Activated naive CD4-positive, alpha-beta T cell treated with anti-CD3 and anti-CD28 coated beads, Interleukin-2, amount 50 U/mL, for 24 hours (primary cell): ENCODE data around the gene GLP2R.

Experiments used
- H3K27ac Mint-ChIP-seq: one replicate; pipeline ENCODE4 v1.8.0; 2021; ENCODE audit warnings: mild to moderate bottlenecking, mixed read lengths
- H3K27me3 Mint-ChIP-seq: one replicate; pipeline ENCODE4 v1.8.0; 2021; ENCODE audit warnings: mixed read lengths
- H3K36me3 Mint-ChIP-seq: one replicate; pipeline ENCODE4 v1.8.0; 2021; ENCODE audit warnings: mixed read lengths
- H3K4me1 Mint-ChIP-seq: one replicate; pipeline ENCODE4 v1.8.0; 2021; ENCODE audit warnings: mixed read lengths
- H3K4me3 Mint-ChIP-seq: one replicate; pipeline ENCODE4 v1.8.0; 2021; ENCODE audit warnings: mild to moderate bottlenecking, mixed read lengths
- H3K9me3 Mint-ChIP-seq: one replicate; pipeline ENCODE4 v1.8.0; 2021; ENCODE audit warnings: mixed read lengths

Gene GLP2R

DNA sequence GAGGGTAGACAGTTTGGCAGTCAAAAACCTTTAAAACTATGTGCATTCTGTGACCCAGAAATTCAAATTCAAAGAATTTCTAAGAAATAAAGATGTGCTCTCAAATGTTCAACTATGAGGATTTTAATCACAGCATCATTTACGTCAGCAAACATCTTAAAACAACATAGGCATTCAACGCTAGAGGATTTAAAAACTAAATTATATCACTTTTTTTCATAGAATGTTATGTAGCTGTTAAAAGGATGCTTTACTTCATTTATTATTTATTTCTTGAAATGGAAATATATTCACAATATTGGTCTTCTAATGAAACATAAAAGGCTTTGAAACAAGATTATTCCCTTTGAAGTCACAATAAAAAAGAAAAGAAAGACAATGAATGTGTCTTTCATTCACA is 3.6 kb downstream of the GLP2R start:
- Mint-ChIP-seq H3K27me3 (peaks cover 6% of the 10 kb centered on the region), H3K27ac (no peak overlapping the region), H3K4me3 (no peak overlapping the region), H3K9me3 (no peaks in the 10 kb centered on the region), H3K36me3 (no peaks in the 10 kb centered on the region), H3K4me1 (no peaks in the 10 kb centered on the region)

DNA sequence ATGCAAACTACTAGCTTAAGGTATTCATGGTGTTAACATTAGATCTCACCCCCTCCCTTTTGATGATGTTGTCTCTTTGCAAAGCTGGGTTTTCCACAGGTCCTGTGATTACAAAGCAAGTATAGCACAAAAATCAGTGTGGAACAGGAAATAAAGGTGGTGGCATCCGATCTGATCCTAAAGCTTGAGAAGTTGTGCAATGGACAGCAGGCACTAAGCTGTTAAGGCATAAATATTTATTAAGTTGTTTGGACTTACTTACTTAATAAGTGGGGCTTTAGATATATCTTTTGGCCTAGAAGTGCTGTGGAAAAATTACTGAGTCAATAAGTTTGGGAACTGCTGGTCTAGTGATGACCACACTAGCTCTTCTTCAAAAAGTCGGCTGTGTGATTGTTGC is 5.0 kb downstream of the GLP2R start:
- H3K27ac Mint-ChIP-seq, result no peak overlapping the region

DNA sequence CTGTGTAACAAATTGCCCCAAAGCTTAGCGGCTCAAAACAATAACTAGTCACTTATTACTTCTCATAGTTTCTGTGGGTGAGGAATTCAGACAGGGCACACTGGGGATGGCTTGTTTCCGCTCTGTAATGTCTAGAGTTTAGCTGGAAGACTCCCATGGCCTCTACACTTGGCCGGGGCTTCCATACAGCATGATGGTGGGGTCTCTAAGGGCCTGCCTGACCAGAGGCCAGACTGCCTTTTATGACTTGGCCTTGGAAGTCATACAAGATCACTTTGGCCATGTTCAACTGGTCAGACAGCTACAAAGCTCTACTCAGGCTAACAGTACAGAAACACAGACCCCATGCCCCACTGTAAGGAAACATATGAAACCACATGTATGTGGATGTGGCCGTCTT is 8.2 kb downstream of the GLP2R start:
- H3K36me3 Mint-ChIP-seq, result no peaks in the 10 kb centered on the region
- H3K27me3 Mint-ChIP-seq, result peaks cover 2% of the 10 kb centered on the region
- no peaks in the 10 kb centered on the region for H3K9me3 Mint-ChIP-seq
- H3K4me1 Mint-ChIP-seq, result no peaks in the 10 kb centered on the region
- H3K27ac Mint-ChIP-seq, result no peak overlapping the region
- H3K4me3 Mint-ChIP-seq, result no peak overlapping the region

More for the DNA sequence above, 5.0 kb downstream of the GLP2R start:
- Mint-ChIP-seq H3K4me1 (no peaks in the 10 kb centered on the region), H3K4me3 (no peak overlapping the region), H3K9me3 (no peaks in the 10 kb centered on the region), H3K27me3 (peaks cover 5% of the 10 kb centered on the region), H3K36me3 (no peaks in the 10 kb centered on the region)

DNA sequence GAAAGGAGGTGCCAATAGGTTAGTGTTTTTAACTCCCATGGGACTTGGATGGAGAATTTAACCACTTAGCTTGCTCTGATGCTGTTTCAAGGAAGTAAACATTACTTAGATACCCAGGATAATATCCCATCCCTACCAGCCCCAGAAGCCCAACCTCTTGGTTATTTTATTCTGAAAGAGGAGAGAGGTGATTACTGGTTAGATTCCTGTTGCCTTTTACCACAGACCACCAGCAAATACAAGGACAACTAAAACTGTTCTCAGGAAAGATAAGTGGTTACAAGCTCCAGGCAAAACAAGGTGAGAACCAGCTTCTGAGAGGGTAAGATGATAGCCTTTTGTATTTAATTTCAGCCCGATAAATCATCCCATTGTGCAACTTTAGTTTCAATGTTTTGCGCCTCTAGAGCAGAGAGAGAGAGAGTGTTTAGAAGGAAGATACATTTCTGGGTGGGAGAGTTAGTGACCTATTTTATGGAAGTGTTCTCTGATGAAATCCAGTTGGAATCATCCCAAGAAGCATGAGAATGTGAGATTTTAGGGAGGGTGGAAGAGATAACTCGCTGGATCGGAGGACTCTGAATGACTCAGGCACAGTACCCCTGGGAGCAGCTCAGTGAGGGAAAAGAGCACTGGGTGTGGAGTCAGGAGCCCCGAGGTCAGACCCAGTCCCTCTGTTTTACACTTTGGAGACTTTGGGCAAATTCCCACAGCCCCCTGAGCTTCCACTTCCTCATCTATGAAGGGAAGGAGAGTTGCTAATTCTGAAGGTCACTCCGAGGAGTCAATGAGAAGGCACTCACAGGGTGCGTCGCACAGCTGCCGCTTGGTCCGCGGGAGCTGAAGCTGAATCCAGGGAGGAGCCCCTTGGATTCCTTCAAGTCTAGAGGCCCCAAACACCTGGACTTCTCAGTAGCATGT is 12.1 kb downstream of the GLP2R start:
- Mint-ChIP-seq H3K27ac (no peak overlapping the region), H3K4me3 (no peak overlapping the region), H3K4me1 (no peaks in the 10 kb centered on the region), H3K9me3 (no peaks in the 10 kb centered on the region), H3K36me3 (no peaks in the 10 kb centered on the region), H3K27me3 (peaks cover 5% of the 10 kb centered on the region)

DNA sequence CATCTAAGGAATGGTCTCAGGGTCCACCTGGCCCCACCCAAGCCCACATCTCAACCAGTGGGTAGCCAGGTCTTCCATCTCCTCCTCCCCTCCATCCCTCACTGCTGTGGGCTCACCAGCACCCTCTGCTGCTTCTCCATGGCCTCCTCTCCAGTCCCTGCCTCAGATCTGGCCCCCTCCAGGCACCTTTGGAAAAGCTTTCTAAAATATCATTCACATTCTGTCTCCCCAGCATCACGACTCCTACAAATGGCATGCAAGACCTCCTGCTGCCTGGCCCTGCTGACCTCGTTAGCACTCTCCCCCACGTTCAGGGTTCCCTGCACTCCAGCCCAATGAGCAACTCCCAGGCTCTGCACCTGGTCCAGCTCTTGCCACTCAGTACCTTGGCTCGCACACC is 13.7 kb downstream of the GLP2R start:
- Mint-ChIP-seq H3K27me3 (peaks cover 4% of the 10 kb centered on the region), H3K4me3 (no peak overlapping the region), H3K27ac (no peak overlapping the region), H3K4me1 (no peaks in the 10 kb centered on the region), H3K36me3 (no peaks in the 10 kb centered on the region), H3K9me3 (no peaks in the 10 kb centered on the region)

DNA sequence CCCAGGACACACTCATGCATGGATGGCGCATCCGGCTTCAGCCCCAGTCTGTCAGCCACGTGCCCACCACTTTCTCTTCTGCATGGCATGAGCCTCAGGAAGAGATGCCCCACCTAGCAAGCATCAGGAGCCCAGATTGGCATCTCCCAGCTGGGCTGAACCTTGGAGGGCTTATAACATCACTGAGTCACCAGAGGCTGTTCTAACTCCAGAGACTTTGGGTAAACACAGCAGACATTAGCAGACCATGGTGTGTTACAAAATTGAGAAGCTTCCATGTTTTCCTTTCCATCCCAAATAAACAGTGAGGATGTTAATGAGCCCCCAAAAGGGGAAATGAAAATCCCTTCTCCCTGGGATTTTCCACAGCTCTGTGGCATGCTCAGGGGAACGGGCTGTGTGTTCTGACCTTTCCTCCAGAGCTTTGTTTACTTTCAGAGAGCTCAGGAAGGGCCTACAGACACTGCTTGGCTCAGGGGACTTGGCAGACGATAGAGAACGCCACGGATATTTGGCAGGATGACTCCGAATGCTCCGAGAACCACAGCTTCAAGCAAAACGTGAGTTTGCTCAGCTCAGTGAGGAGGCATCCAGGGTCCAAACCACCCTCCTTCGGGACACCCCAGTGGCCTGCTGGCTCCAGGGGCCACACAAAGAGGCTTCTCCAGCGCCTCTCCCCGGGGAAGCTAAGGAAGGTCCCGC is 16.5 kb downstream of the GLP2R start:
- Mint-ChIP-seq H3K27me3 (peaks cover 5% of the 10 kb centered on the region), H3K9me3 (no peaks in the 10 kb centered on the region), H3K27ac (no peak overlapping the region)

DNA sequence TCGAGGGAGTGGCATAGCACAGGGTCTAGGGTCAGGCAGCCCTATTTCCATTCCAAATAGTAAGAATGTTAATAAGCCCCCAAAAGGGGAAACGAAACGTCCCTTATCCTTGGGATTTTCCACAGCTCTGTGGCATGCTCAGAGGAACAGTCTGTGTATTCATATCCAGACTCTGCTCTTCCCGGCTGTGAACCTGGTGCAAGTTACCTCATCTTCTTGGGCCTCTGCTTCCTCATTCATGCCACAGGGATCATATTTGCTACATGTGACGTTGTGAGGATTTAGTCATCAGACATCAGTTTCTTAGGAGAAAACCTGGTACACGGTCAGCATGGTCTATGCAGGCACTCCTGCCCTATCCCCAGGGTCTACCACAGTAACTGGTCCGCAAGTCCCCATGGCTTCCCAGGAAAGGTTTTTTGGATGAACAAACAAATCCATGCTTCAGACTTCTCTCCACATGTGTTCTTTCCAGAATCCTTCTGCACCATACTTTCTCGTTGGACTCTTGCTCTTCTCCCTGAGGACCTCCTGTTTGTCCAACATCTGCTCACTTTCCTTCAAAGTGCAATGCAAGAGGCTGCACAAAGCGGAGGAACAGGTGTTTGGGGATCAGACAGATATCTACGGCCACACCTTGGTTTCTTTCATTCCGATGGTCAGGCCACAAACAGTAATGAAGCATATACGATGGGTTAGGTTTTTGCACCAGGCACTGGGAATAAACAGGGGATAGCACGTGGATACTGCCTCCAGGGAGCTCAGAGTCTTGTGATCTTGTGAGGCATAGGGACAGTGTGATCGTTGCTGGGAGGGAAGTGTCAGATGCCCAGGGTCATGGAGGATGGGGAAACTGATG is 17.7 kb downstream of the GLP2R start:
- no peaks in the 10 kb centered on the region for H3K9me3 Mint-ChIP-seq
- H3K36me3 Mint-ChIP-seq, result no peaks in the 10 kb centered on the region
- H3K27me3 Mint-ChIP-seq, result peaks cover 5% of the 10 kb centered on the region
- no peak overlapping the region for H3K4me3 Mint-ChIP-seq
- no peak overlapping the region for H3K27ac Mint-ChIP-seq
- no peaks in the 10 kb centered on the region for H3K4me1 Mint-ChIP-seq

More for the DNA sequence above, 16.5 kb downstream of the GLP2R start:
- Mint-ChIP-seq H3K4me1 (no peaks in the 10 kb centered on the region), H3K4me3 (no peak overlapping the region), H3K36me3 (no peaks in the 10 kb centered on the region)

DNA sequence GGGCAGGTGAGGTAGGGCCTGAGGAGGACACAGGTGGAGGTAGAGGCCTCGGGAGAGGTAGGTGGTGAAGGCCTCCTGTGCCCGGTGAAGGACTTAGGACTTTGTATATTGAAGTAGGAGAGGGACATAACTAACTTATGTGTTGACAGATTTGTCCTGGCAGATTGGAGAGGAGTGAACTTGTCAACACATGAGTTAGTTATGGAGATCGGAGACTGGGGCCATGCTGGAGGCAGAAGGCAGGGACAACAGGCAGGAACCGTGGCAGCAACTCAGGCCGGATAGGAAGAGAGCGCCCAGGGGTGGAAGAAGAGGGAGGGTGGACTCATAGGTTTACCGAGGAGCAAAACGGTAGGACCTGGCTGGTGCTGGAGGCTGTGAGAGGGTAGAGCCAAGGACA is 18.4 kb downstream of the GLP2R start:
- Mint-ChIP-seq H3K4me1 (no peaks in the 10 kb centered on the region), H3K36me3 (no peaks in the 10 kb centered on the region), H3K4me3 (no peak overlapping the region), H3K9me3 (no peaks in the 10 kb centered on the region), H3K27me3 (peaks cover 5% of the 10 kb centered on the region), H3K27ac (no peak overlapping the region)

DNA sequence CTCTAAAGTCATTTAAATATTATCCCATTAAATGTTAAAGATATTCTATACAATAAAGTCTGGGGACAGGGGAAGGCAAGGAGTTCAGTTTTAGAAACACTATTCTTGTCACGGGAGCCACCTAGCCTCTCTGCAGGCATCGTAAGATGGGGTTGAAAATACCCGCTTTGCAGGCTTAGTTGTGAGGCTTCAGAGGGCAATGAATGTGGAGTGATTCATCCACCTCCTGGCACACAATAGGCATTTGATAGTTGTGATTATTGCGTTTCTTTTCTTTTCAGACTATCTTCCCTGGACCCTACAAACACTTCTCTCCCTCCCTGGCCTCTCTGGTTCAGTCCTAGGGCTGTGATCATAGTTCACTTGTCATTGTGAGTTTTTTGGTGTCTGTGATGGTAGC is 19.6 kb downstream of the GLP2R start:
- Mint-ChIP-seq H3K36me3 (no peaks in the 10 kb centered on the region), H3K27ac (no peak overlapping the region), H3K4me1 (no peaks in the 10 kb centered on the region), H3K4me3 (no peak overlapping the region), H3K9me3 (no peaks in the 10 kb centered on the region), H3K27me3 (peaks cover 5% of the 10 kb centered on the region)

DNA sequence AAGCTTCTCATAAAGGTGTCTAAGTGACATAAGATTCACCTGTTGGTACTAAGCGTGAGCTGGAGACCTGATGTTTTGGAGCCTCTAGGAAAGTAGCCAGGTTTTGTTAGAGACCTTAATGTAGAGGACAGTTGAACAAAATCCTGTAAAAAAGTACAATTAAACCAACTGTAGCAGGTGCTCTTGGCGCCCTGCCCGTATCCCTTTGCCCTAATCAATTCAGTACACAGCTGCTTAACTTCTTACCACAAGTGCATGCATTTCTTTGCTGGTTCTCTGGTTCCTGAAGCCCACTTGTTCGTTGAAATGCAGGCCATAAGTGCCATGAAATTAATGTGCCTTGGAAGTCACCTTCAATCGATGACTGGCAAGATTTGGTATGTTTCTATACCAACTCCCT is 24.4 kb downstream of the GLP2R start:
- no peaks in the 10 kb centered on the region for H3K36me3 Mint-ChIP-seq
- H3K27me3 Mint-ChIP-seq, result peaks cover 4% of the 10 kb centered on the region
- no peaks in the 10 kb centered on the region for H3K9me3 Mint-ChIP-seq

DNA sequence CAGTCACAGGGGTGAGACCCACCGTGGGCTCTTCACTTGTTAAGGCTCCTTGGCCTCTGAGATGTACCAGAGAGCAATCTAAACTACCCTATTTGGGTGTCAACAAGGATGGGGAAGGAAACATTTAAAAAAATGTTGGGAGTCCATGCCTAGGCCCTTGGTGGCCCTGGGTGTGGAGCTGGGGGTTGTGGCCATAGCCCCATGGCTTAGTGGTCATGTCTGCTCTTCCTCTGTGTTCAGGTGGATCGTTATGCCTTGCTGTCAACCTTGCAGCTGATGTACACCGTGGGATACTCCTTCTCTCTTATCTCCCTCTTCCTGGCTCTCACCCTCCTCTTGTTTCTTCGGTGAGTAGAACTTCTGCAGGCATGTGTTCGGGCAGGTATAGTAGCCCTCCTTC is 28.5 kb downstream of the GLP2R start:
- no peaks in the 10 kb centered on the region for H3K36me3 Mint-ChIP-seq
- H3K4me3 Mint-ChIP-seq, result no peak overlapping the region

More for the DNA sequence above, 24.4 kb downstream of the GLP2R start:
- H3K27ac Mint-ChIP-seq, result no peak overlapping the region
- H3K4me1 Mint-ChIP-seq, result no peaks in the 10 kb centered on the region
- H3K4me3 Mint-ChIP-seq, result no peak overlapping the region

DNA sequence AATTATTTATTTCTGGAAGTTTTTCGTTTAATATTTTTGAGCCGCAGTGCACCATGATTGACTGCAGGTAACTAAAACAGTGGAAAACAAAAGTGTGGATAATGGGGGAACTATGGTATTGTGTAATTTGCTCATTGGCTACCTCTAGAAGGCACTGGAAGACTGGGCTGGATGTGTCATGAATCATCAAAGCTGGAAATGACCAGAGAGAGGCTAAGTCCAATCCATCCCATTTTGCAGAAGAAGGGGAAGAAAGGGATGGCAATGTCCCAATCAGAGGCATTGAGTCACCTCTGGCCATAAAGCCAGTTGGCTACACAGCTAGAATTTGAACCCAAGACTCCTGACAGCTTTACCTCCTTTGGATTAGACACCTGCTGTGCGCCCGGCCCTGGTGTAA is 29.3 kb downstream of the GLP2R start:
- no peak overlapping the region for H3K4me3 Mint-ChIP-seq

More for the DNA sequence above, 28.5 kb downstream of the GLP2R start:
- Mint-ChIP-seq H3K4me1 (no peaks in the 10 kb centered on the region), H3K27ac (no peak overlapping the region), H3K9me3 (peaks cover 5% of the 10 kb centered on the region), H3K27me3 (peaks cover 3% of the 10 kb centered on the region)

DNA sequence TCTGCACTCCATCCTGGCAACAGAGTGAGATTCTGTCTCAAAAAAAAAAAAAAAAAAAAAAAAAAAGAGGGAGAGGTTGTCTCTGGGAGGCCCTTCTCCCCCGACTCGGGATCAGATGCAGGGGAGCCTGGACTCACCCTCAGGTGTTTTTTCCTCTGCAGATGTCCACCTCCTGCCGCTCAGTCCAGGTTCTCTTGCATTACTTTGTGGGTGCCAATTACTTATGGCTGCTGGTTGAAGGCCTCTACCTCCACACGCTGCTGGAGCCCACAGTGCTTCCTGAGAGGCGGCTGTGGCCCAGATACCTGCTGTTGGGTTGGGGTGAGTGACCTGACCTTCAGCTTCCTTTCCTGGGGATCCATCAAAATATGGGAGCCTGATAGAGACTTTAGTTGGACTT is 34.1 kb downstream of the GLP2R start:
- Mint-ChIP-seq H3K4me1 (no peaks in the 10 kb centered on the region), H3K36me3 (no peaks in the 10 kb centered on the region), H3K27ac (no peak overlapping the region), H3K27me3 (no peaks in the 10 kb centered on the region), H3K9me3 (peaks cover 11% of the 10 kb centered on the region), H3K4me3 (no peak overlapping the region)

More for the DNA sequence above, 29.3 kb downstream of the GLP2R start:
- no peaks in the 10 kb centered on the region for H3K4me1 Mint-ChIP-seq
- no peaks in the 10 kb centered on the region for H3K36me3 Mint-ChIP-seq
- H3K27me3 Mint-ChIP-seq, result peaks cover 3% of the 10 kb centered on the region
- H3K9me3 Mint-ChIP-seq, result peaks cover 5% of the 10 kb centered on the region
- H3K27ac Mint-ChIP-seq, result no peak overlapping the region

DNA sequence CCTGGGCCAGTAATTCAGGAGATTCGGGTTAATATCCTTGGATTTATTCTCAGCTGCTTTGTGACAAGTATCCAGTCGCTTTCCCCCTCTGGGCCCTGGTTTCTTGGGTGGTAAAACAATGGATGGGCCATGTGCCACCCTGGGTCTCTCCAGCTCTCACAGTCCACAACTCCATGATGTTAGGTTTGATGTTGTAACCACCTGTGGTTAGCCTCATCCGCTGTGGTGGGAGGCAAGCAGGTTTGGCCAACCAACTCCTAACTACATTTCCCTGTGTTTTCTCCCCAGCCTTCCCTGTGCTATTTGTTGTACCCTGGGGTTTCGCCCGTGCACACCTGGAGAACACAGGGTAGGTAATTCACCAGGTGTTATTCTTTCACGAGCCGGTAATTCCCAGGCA is 35.1 kb downstream of the GLP2R start:
- Mint-ChIP-seq H3K4me1 (no peaks in the 10 kb centered on the region), H3K4me3 (no peak overlapping the region), H3K27me3 (peaks cover 5% of the 10 kb centered on the region), H3K27ac (no peak overlapping the region), H3K36me3 (peaks cover 2% of the 10 kb centered on the region), H3K9me3 (peaks cover 19% of the 10 kb centered on the region)

DNA sequence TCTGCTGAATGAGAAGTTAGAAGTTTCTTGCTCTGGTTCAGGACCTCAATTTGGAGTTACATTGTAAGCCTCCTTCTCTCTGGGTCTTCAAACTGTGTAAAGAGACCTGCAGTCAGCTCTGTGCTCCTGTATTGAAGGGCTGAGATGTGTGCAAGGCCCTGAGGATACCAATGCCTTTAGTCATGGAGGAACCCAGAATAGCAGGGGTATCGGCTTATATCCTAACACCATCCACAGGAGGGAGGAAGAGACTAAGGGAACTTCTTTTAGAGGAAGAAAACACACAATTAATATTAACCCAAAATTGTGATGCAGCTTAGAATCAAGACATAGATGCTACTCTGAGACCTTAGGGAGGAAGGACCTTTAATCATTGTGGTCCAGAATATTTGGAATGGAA is 36.5 kb downstream of the GLP2R start:
- peaks cover 19% of the 10 kb centered on the region for H3K9me3 Mint-ChIP-seq
- H3K4me3 Mint-ChIP-seq, result no peak overlapping the region
- peaks cover 5% of the 10 kb centered on the region for H3K27me3 Mint-ChIP-seq
- peaks cover 2% of the 10 kb centered on the region for H3K36me3 Mint-ChIP-seq
- no peaks in the 10 kb centered on the region for H3K4me1 Mint-ChIP-seq
- H3K27ac Mint-ChIP-seq, result no peak overlapping the region
